Stomach (tissue), 9 donors: Measurements from ENCODE around the gene MICAL2. TPM values are rescaled to one million over a fixed set of nuclear protein-coding genes. Genes with fewer than 3 reads are reported as not detected.

ENCODE experiments used
- DNase-seq, 2 donors: peaks; one replicate each; pipeline versions ENCODE4 v3.0.0 to v3.0.0-alpha.2; 2013 to 2019
- H3K27ac ChIP-seq, 5 donors: fragments of 200-600 bp in 4 of 5; sonication (generic) in 4 of 5; one replicate each; pipeline ENCODE4 v1.5.1; 2013 to 2019; ENCODE audit warnings: mild to moderate bottlenecking in 1 of 5, moderate library complexity in 1 of 5
- H3K27me3 ChIP-seq, 3 donors: fragments of 200-600 bp; sonication (generic); one replicate each; pipeline ENCODE4 v1.5.1; 2017 to 2019; ENCODE audit warnings: mixed run types in 1 of 3
- H3K36me3 ChIP-seq, 4 donors: fragments of 200-600 bp; sonication (generic); 1 replicate in 3 of 4; 2 replicates in 1 of 4; pipeline ENCODE4 v1.5.1; 2016 to 2019
- H3K4me1 ChIP-seq, 4 donors: fragments of 200-600 bp; sonication (generic); one replicate each; pipeline ENCODE4 v1.5.1; 2016 to 2019
- H3K4me3 ChIP-seq, 4 donors: fragments of 200-600 bp; sonication (generic) in 3 of 4; one replicate each; pipeline ENCODE4 v1.5.1; 2016 to 2019; ENCODE audit warnings: mild to moderate bottlenecking in 1 of 4
- H3K9me3 ChIP-seq, 4 donors: fragments of 200-600 bp; sonication (generic); one replicate each; pipeline ENCODE4 v1.5.1; 2016 to 2019
- CTCF ChIP-seq, 7 experiments: fragments of 450-650 bp in 4 of 7; fragments of 200-600 bp in 3 of 7; sonication (generic) in 3 of 7; IDR thresholded peaks; one replicate each; pipeline ENCODE4 v1.5.1; 2016 to 2019; ENCODE audit warnings: antibody characterized with exemption in 7 of 7, control low read depth in 2 of 7, mild to moderate bottlenecking in 1 of 7
- EP300 ChIP-seq: sonication (generic); formaldehyde crosslinking; IDR thresholded peaks from one replicate; pipeline ENCODE4 v1.6.1; 2017; ENCODE audit warnings: antibody characterized with exemption
- POLR2A ChIP-seq, 4 donors: fragments of 450-650 bp; IDR thresholded peaks; one replicate each; pipeline ENCODE4 v1.6.1; 2016; ENCODE audit warnings: antibody characterized with exemption in 4 of 4, control low read depth in 2 of 4, mild to moderate bottlenecking in 1 of 4, moderate library complexity in 1 of 4
- POLR2AphosphoS5 ChIP-seq, 3 donors: sonication (generic); formaldehyde crosslinking; IDR thresholded peaks; one replicate each; pipeline ENCODE4 v1.6.1; 2016; ENCODE audit warnings: antibody characterized with exemption in 3 of 3
- WGBS, 5 donors: extraction: QIAGEN DNeasy Blood & Tissue Kit in 3 of 5; methylation state at CpG; one replicate each; pipeline versions ENCODE4 v1.1.5 to v1.1.7; 2013 to 2018; 5-methylcytosine and 5-hydroxymethylcytosine counted together
- intact Hi-C: fragments of 100-400 bp; cut with DNase I; formaldehyde crosslinking; loops from one replicate; pipeline ENCODE4 v1.15.1; 2023; ENCODE audit warnings: low total_unique reads
- polyA plus RNA-seq, 3 donors: library from polyadenylated mRNA; stranded (reverse); fragments of 200-250 nt; gene quantifications; one replicate each; pipeline ENCODE4 v1.2.3, GENCODE V29; 2013
- total RNA-seq, 5 donors: library from RNA; depleted of rRNA; stranded (reverse); fragments of >200 nt; gene quantifications; one replicate each; pipeline versions ENCODE4 v1.1.0 to v1.2.3, GENCODE V29; 2014 to 2016
- donor health status: healthy with polysubstance abuse.
- donor health status: Bipolar disorder and iron deficiency.
- donor health status: healthy.

The MICAL2 gene
- total and polyA plus RNA-seq, 8 donors = 11.2 to 165 (median 83.3) TPM

GRCh38 chr11:12281571-12282478 is 171.4 kb downstream of the MICAL2 start:
- no peaks in the 10 kb centered on the region for H3K9me3 ChIP-seq
- no peaks in the 10 kb centered on the region for H3K36me3 ChIP-seq
- peak in 1 of 3 donors; percentile 65 for TF ChIP-seq POLR2AphosphoS5 (IDR thresholded peaks at IDR 0.05)
- TF ChIP-seq EP300 = no peak
- TF ChIP-seq CTCF (IDR thresholded peaks at IDR 0.05) = peak in 6 of 7 experiments; percentile 97 to 99 (median 98)
- no peak for TF ChIP-seq POLR2A (IDR thresholded peaks at IDR 0.05)
- no peak overlapping the region for H3K4me3 ChIP-seq
- 28 to 34% (median 30%) methylated on average over 12 of the region's 12 CpGs for WGBS, 5 donors
- H3K27ac ChIP-seq = peak overlapping the region in 2 of 5 donors; percentile 46 to 51
- intact Hi-C loops = loop anchor here (5.0 kb wide), 1 partner anchor 235 kb away; no protein-coding TSS in a partner anchor
- H3K27me3 ChIP-seq = no peaks in the 10 kb centered on the region
- H3K4me1 ChIP-seq = peaks cover 18 to 54% (median 37%) of the 10 kb centered on the region in 4 donors
- peak; percentile 89 to 92 for DNase-seq

- Histone ChIP-seq H3K27me3 (no peaks in the 10 kb centered on the region), H3K9me3 (no peaks in the 10 kb centered on the region), H3K4me1 (peaks cover 27 to 62% (median 42%) of the 10 kb centered on the region in 4 donors), H3K36me3 (no peaks in the 10 kb centered on the region), H3K27ac (no peak overlapping the region), H3K4me3 (no peak overlapping the region)
- intact Hi-C loops = loop anchor here (5.0 kb wide), 1 partner anchor 235 kb away; no protein-coding TSS in a partner anchor
- 88 to 91% (median 88%) methylated on average over 6 of the region's 6 CpGs for WGBS, 5 donors
- DNase-seq = no peak
- TF ChIP-seq POLR2AphosphoS5 (IDR thresholded peaks at IDR 0.05) (no peak), EP300 (no peak), POLR2A (IDR thresholded peaks at IDR 0.05) (no peak), CTCF (IDR thresholded peaks at IDR 0.05) (no peak)
These were observed 172.3 kb downstream of the MICAL2 start for GRCh38 chr11:12282676-12283075.

GRCh38 chr11:12284316-12285050 is 174.1 kb downstream of the MICAL2 start:
- no peak overlapping the region for H3K4me3 ChIP-seq
- intact Hi-C loops = loop anchor here (5.0 kb wide), 1 partner anchor 237 kb away; no protein-coding TSS in a partner anchor
- H3K4me1 ChIP-seq = peaks cover 29 to 70% (median 47%) of the 10 kb centered on the region in 4 donors
- H3K36me3 ChIP-seq = no peaks in the 10 kb centered on the region
- DNase-seq = peak; percentile 24 to 48
- no peak for TF ChIP-seq CTCF (IDR thresholded peaks at IDR 0.05)
- no peak for TF ChIP-seq POLR2AphosphoS5 (IDR thresholded peaks at IDR 0.05)
- TF ChIP-seq POLR2A (IDR thresholded peaks at IDR 0.05) = no peak
- TF ChIP-seq EP300 = no peak
- H3K27ac ChIP-seq = peak overlapping the region in 3 of 5 donors; percentile 12 to 45 (median 25)
- no peaks in the 10 kb centered on the region for H3K27me3 ChIP-seq
- H3K9me3 ChIP-seq = no peaks in the 10 kb centered on the region
- WGBS, 5 donors = 60 to 81% (median 63%) methylated on average over 4 of the region's 4 CpGs

- H3K4me3 ChIP-seq = no peak overlapping the region
- H3K27me3 ChIP-seq = no peaks in the 10 kb centered on the region
- no peaks in the 10 kb centered on the region for H3K36me3 ChIP-seq
- peaks cover 25 to 64% (median 42%) of the 10 kb centered on the region in 4 donors for H3K4me1 ChIP-seq
- 44 to 74% (median 53%) methylated on average over 4 of the region's 4 CpGs for WGBS, 5 donors
- peak overlapping the region in 4 of 5 donors; percentile 12 to 76 (median 35) for H3K27ac ChIP-seq
- intact Hi-C loops = no loop called here
- TF ChIP-seq EP300 (no peak), CTCF (IDR thresholded peaks at IDR 0.05) (no peak), POLR2A (IDR thresholded peaks at IDR 0.05) (no peak), POLR2AphosphoS5 (IDR thresholded peaks at IDR 0.05) (no peak)
- no peaks in the 10 kb centered on the region for H3K9me3 ChIP-seq
- DNase-seq = no peak
These were observed 174.7 kb downstream of the MICAL2 start for GRCh38 chr11:12285106-12285505.
